K562 (cell line): ENCODE measurements around the gene TFPT. TPM values are rescaled to one million over a fixed set of nuclear protein-coding genes. Genes with fewer than 3 reads are reported as not detected.

ENCODE experiments used
- ATAC-seq: fragments of 200-7000 bp; cut with Tn5 transposase; 3 replicates; pipeline ENCODE4 v1.9.1; 2020; ENCODE audit warnings: moderate library complexity
- BruUV-seq: library from RNA; stranded (reverse); fragments of 400-500 nt; replicated peaks from 2 replicates; lab custom pipeline; 2021; lab: Mats Ljungman, UMichigan
- CTCF ChIA-PET: fragments of 300-600 bp; formaldehyde crosslinking; extraction: SDS; loops from one replicate; lab custom pipeline; 2021; ENCODE audit warnings: low intra/inter-chr PET ratio; lab: Yijun Ruan, JAX
- POLR2A ChIA-PET: fragments of 300-600, 350-650 bp; sonication (Branson Sonifier 250); formaldehyde crosslinking; extraction: SDS; loops from one replicate; lab custom pipeline; 2021; ENCODE audit warnings: antibody characterized with exemption, inconsistent platforms; lab: Yijun Ruan, JAX
- DNase-seq, 4 experiments: peaks; one replicate each; pipeline versions ENCODE4 v3.0.0 to v3.0.0-alpha.2; 2011 to 2018; ENCODE audit warnings: low spot score in 3 of 4, mixed read lengths in 3 of 4; ENCODE audit errors: extremely low read depth in 1 of 4
- FAIRE-seq: peaks from 2 replicates; lab custom pipeline; 2011; peaks lifted over from hg19 to GRCh38; lab: Jason Lieb, UNC
- H2AFZ ChIP-seq: 2 replicates; pipeline ENCODE4 v1.6.0; 2011; ENCODE audit warnings: low read depth, low read length, control low read depth, inconsistent platforms
- H3K27ac ChIP-seq: fragments of 200-600 bp; 3 replicates; pipeline ENCODE4 v1.8.0; 2011; ENCODE audit warnings: low read depth, mild to moderate bottlenecking, control low read depth, inconsistent platforms, low read length, moderate library complexity, mixed read lengths; ENCODE audit errors: extremely low read depth
- H3K27me3 ChIP-seq, 2 experiments: fragments of 300-600 bp in 1 of 2; 2 replicates in 1 of 2; 3 replicates in 1 of 2; pipeline versions ENCODE4 v1.6.0 to v1.8.0; 2011; ENCODE audit warnings: inconsistent platforms in 2 of 2, low read length in 2 of 2, mild to moderate bottlenecking in 1 of 2, mixed read lengths in 1 of 2, moderate library complexity in 1 of 2; ENCODE audit not compliant: control insufficient read depth in 2 of 2, insufficient read depth in 2 of 2
- H3K36me3 ChIP-seq: fragments of 300-600 bp; 3 replicates; pipeline ENCODE4 v1.8.0; 2011; ENCODE audit warnings: mild to moderate bottlenecking, low read length, inconsistent platforms; ENCODE audit not compliant: control insufficient read depth, insufficient read depth
- H3K4me1 ChIP-seq, 2 experiments: fragments of 200-600 bp in 1 of 2; replicated peaks in 1 of 2; 2 replicates in 1 of 2; 3 replicates in 1 of 2; pipeline versions ENCODE4 v1.5.1 to v1.8.0; 2011; ENCODE audit warnings: inconsistent platforms in 2 of 2, low read length in 2 of 2, mild to moderate bottlenecking in 1 of 2, mixed read lengths in 1 of 2, moderate library complexity in 1 of 2; ENCODE audit not compliant: control insufficient read depth in 2 of 2, insufficient read depth in 2 of 2
- H3K4me2 ChIP-seq: 2 replicates; pipeline ENCODE4 v1.6.1; 2011; ENCODE audit warnings: low read length, control low read depth, inconsistent platforms, mixed read lengths; ENCODE audit not compliant: insufficient read depth
- H3K4me3 ChIP-seq: fragments of 200-600 bp; sonication (generic), shearing (Covaris generic); 2 replicates; pipeline ENCODE4 v1.5.1; 2016; ENCODE audit warnings: control low read depth, inconsistent platforms
- H3K79me2 ChIP-seq: fragments of 200-600 bp; 3 replicates; pipeline ENCODE4 v1.8.0; 2011; ENCODE audit warnings: low read length, inconsistent platforms; ENCODE audit not compliant: control insufficient read depth, insufficient read depth
- H3K9ac ChIP-seq, 2 experiments: 2 replicates each; pipeline versions ENCODE4 v1.6.0 to v1.6.1; 2011; ENCODE audit warnings: low read depth in 2 of 2, low read length in 2 of 2, control low read depth in 1 of 2, inconsistent platforms in 1 of 2, mild to moderate bottlenecking in 1 of 2, mixed read lengths in 1 of 2; ENCODE audit not compliant: insufficient read depth in 1 of 2
- H3K9me1 ChIP-seq: one replicate; pipeline ENCODE4 v1.6.0; 2011; ENCODE audit warnings: inconsistent platforms, mild to moderate bottlenecking, low read length, moderate library complexity; ENCODE audit not compliant: control insufficient read depth, insufficient read depth
- H3K9me3 ChIP-seq: replicated peaks from 2 replicates; pipeline ENCODE4 v1.5.1; 2011; ENCODE audit warnings: low read depth, low read length, inconsistent platforms; ENCODE audit not compliant: control insufficient read depth, insufficient read depth
- H4K20me1 ChIP-seq: replicated peaks from 2 replicates; pipeline ENCODE4 v1.6.1; 2011; ENCODE audit warnings: low read length, inconsistent platforms, mixed read lengths; ENCODE audit not compliant: control insufficient read depth, insufficient read depth
- CHD1 ChIP-seq: fragments of 200-600 bp; sonication (generic); IDR thresholded peaks from one replicate; pipeline ENCODE4 v1.6.1; 2012; ENCODE audit warnings: mild to moderate bottlenecking, moderate library complexity, low read length, inconsistent platforms
- CREB1 ChIP-seq, 2 experiments: sonication (generic) in 1 of 2; formaldehyde crosslinking in 1 of 2; IDR thresholded peaks; 2 replicates each; pipeline versions ENCODE4 v1.6.1 to v1.8.0; 2012 to 2022; ENCODE audit warnings: inconsistent platforms in 1 of 2, mild to moderate bottlenecking in 1 of 2, missing genetic modification reagents in 1 of 2, moderate library complexity in 1 of 2
- ILF3 ChIP-seq: fragments of 450-650 bp; IDR thresholded peaks from 2 replicates; pipeline ENCODE4 v1.6.1; 2018; ENCODE audit warnings: antibody characterized with exemption, mild to moderate bottlenecking, moderate library complexity, borderline replicate concordance
- KDM5B ChIP-seq: fragments of 200-600 bp; sonication (generic); IDR thresholded peaks from 2 replicates; pipeline ENCODE4 v1.6.1; 2012; ENCODE audit warnings: low read depth, mild to moderate bottlenecking, moderate library complexity, low read length, control low read depth, inconsistent platforms; ENCODE audit not compliant: insufficient replicate concordance
- KLF10 ChIP-seq: fragments of 250-450 bp; sonication (Bioruptor Pico); IDR thresholded peaks from 2 replicates; pipeline ENCODE4 v1.6.1; 2021; ENCODE audit warnings: matching md5 sums
- NBN ChIP-seq: fragments of 450-650 bp; IDR thresholded peaks from 2 replicates; pipeline ENCODE4 v1.6.1; 2016; ENCODE audit warnings: low read depth, mild to moderate bottlenecking
- NCOA1 ChIP-seq: fragments of 450-650 bp; IDR thresholded peaks from 2 replicates; pipeline ENCODE4 v1.6.1; 2016; ENCODE audit warnings: low read depth
- PPARD ChIP-seq: fragments of 250-450 bp; sonication (Bioruptor Pico); IDR thresholded peaks from 2 replicates; pipeline ENCODE4 v1.8.0; 2022; ENCODE audit warnings: inconsistent platforms, mild to moderate bottlenecking, moderate library complexity
- PRMT5 ChIP-seq: sonication (generic); formaldehyde crosslinking; IDR thresholded peaks from 2 replicates; pipeline ENCODE4 v1.5.0; 2020; ENCODE audit warnings: missing genetic modification reagents
- SIN3A ChIP-seq, 2 experiments: fragments of 150-350 bp in 1 of 2; IDR thresholded peaks; 2 replicates each; pipeline ENCODE4 v1.6.1; 2011 to 2016; ENCODE audit warnings: borderline replicate concordance in 2 of 2, low read depth in 2 of 2, low read length in 2 of 2, mild to moderate bottlenecking in 2 of 2, moderate library complexity in 2 of 2; ENCODE audit not compliant: control insufficient read depth in 1 of 2
- STAT5B ChIP-seq: fragments of 250-450 bp; sonication (Bioruptor Pico); IDR thresholded peaks from 2 replicates; pipeline ENCODE4 v1.8.0; 2021; ENCODE audit warnings: mild to moderate bottlenecking, inconsistent platforms
- TAF7 ChIP-seq: fragments of 450-650 bp; IDR thresholded peaks from 2 replicates; pipeline ENCODE4 v1.6.1; 2016; ENCODE audit warnings: missing genetic modification characterization, missing compliant biosample characterization
- U2AF2 ChIP-seq: fragments of 200-400 bp; formaldehyde crosslinking; optimal IDR thresholded peaks from 2 replicates; pipeline ENCODE3; 2017; ENCODE audit warnings: low read depth, mild to moderate bottlenecking, low read length
- ZKSCAN8 ChIP-seq: fragments of 200-800 bp; sonication (Bioruptor generic); IDR thresholded peaks from 2 replicates; pipeline ENCODE4 v1.6.1; 2016; ENCODE audit warnings: missing genetic modification characterization, missing compliant biosample characterization
- WGBS: fragments of 100-300 bp; shearing (Covaris generic); methylation state at CpG from one replicate; pipeline ENCODE4 v1.1.6; 2016; ENCODE audit warnings: low coverage, mixed read lengths; ENCODE audit not compliant: insufficient coverage; ENCODE audit errors: missing lambda C conversion rate; 5-methylcytosine and 5-hydroxymethylcytosine counted together
- in situ Hi-C: fragments of 300-500 bp; cut with MboI; formaldehyde crosslinking; loops from 4 replicates; pipeline ENCODE4 v1.15.0; 2018; ENCODE audit warnings: inconsistent platforms, mixed read lengths
- intact Hi-C: fragments of 100-400 bp; cut with micrococcal nuclease; formaldehyde crosslinking; loops from 2 replicates; pipeline ENCODE4 v1.14.2; 2022
- polyA plus RNA-seq, 8 experiments: library from polyadenylated mRNA; depleted of rRNA in 4 of 8; stranded (reverse) in 5 of 8; unstranded in 3 of 8; fragments of >200 nt; fragmentation: Nextera tagmentation in 2 of 8; fragmentation: Illumina TruSeq in 1 of 8; extraction: Ambion mirVana in 2 of 8; extraction: Trizol in 1 of 8; gene quantifications; 2 replicates each; pipeline versions ENCODE4 v1.2.1 to v1.2.3, GENCODE V29; 2011 to 2014; ENCODE audit warnings: inconsistent platforms in 1 of 8, missing spikeins in 1 of 8
- total RNA-seq, 7 experiments: library from RNA; depleted of rRNA in 6 of 7; stranded (reverse); fragments of >200 nt in 6 of 7; fragmentation: Illumina TruSeq in 2 of 7; extraction: Trizol in 2 of 7; gene quantifications; 2 replicates each; pipeline versions ENCODE4 v1.2.1 to v1.2.3, GENCODE V29; 2011 to 2021; ENCODE audit warnings: low replicate concordance in 1 of 7
- TF ChIP-seq, protein P1 (sequence below), 2 experiments: fragments of 150-350 bp in 1 of 2; IDR thresholded peaks; 2 replicates each; pipeline ENCODE4 v1.6.1; 2012 to 2016; ENCODE audit warnings: low read depth in 2 of 2, low read length in 2 of 2, mild to moderate bottlenecking in 1 of 2, moderate library complexity in 1 of 2
- TF ChIP-seq, protein P2 (sequence below): fragments of 250-450 bp; sonication (Bioruptor Pico); IDR thresholded peaks from 2 replicates; pipeline ENCODE4 v1.8.0; 2021; ENCODE audit warnings: moderate library complexity, mild to moderate bottlenecking, inconsistent platforms

TFPT gene
- total and polyA plus RNA-seq, 9 of the 15 experiments (the other 6 are each of a cell fraction or from before 2014, with no cell fraction given): 0.72 to 16.4 (median 9.2) TPM

DNA sequence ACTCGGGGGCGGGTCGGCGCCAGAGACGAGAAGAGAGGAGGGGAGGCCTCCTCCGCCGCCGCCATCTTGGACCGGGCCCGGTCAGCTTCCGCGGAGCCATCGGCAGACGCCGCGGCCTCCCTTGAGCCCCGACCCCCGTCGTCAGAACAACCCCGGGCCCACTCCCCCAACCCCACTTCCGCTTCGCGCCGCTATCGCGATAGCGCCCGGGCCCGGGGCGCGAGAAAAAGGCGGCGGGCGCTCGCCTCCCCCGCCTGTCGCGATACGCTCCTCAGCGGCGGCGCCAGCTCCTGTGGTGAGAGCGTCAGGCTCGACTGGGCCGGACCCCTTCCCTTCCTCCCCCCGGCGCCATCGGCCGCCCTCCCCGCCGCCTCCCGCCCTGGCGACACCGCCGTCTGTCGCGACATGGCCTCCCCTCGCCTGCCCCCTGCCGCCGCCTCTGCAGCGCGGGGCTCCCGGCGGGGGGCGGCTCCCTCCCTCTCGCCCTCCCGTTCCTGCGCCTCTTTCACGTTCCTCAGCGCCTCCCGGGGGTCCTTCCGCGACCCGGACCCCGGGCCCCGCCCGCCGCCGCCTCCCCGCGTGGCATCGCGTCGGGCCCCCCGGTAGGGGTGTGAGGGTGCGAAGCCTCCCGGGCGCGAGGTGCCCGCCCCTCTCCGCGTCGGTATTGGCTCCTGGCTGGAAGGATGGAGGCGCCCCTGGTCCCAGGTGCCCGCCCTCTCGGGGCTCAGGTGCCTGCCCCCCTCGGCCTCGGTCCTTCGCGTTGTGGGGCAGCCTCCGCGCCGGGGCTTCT lies 22.4 kb upstream of the TFPT start, which contains the start of gene CNOT3:
TSS of gene CNOT3 (plus strand) at position 64 of the 790 bp plus-strand sequence. CDS start 5,217 bp downstream, outside the sequence.
- H4K20me1 ChIP-seq: peaks cover 26% of the 10 kb centered on the region
- H3K9me1 ChIP-seq: peaks cover 16% of the 10 kb centered on the region
- ATAC-seq (no peak), FAIRE-seq (no peak), DNase-seq (peak; percentile 26 to 78 (median 56))
- peaks cover 52% of the 10 kb centered on the region for H3K79me2 ChIP-seq
- peaks cover 42% of the 10 kb centered on the region for H3K36me3 ChIP-seq
- 0% methylated on average over 26 of the region's 103 CpGs for WGBS
- H3K9ac ChIP-seq: peak within 1 kb of the TSS; percentile 97
- peaks cover 14 to 23% of the 10 kb centered on the region in 2 experiments; a peak in 4 of 5 replicates for H3K4me1 ChIP-seq
- ChIA-PET POLR2A (interaction anchor here (0.7 to 3.1 kb wide), 18 partner anchors 11 to 986 kb away, joined by 3 to 29 read pairs (median 6); partner anchors contain the start of genes LENG1, LILRB5, MBOAT7 and PRPF31), CTCF (no interaction called here)
- H3K9me3 ChIP-seq: no peaks in the 10 kb centered on the region
- no TSS peak for BruUV-seq
- in situ Hi-C loops (no loop called here), intact Hi-C loops (loop anchor here (1.0 to 2.0 kb wide), 3 partner anchors 21 to 63 kb away; partner anchors contain the start of genes LENG1, PRPF31, RPS9 and TFPT)
- peak within 1 kb of the TSS; percentile 100 for H3K4me2 ChIP-seq
- H3K4me3 ChIP-seq: peak within 1 kb of the TSS; percentile 93
- no peaks in the 10 kb centered on the region for H3K27me3 ChIP-seq
- peak within 1 kb of the TSS; percentile 97 for H3K27ac ChIP-seq
- peak within 1 kb of the TSS; percentile 92 for H2AFZ ChIP-seq
- TF ChIP-seq, protein P1, sequence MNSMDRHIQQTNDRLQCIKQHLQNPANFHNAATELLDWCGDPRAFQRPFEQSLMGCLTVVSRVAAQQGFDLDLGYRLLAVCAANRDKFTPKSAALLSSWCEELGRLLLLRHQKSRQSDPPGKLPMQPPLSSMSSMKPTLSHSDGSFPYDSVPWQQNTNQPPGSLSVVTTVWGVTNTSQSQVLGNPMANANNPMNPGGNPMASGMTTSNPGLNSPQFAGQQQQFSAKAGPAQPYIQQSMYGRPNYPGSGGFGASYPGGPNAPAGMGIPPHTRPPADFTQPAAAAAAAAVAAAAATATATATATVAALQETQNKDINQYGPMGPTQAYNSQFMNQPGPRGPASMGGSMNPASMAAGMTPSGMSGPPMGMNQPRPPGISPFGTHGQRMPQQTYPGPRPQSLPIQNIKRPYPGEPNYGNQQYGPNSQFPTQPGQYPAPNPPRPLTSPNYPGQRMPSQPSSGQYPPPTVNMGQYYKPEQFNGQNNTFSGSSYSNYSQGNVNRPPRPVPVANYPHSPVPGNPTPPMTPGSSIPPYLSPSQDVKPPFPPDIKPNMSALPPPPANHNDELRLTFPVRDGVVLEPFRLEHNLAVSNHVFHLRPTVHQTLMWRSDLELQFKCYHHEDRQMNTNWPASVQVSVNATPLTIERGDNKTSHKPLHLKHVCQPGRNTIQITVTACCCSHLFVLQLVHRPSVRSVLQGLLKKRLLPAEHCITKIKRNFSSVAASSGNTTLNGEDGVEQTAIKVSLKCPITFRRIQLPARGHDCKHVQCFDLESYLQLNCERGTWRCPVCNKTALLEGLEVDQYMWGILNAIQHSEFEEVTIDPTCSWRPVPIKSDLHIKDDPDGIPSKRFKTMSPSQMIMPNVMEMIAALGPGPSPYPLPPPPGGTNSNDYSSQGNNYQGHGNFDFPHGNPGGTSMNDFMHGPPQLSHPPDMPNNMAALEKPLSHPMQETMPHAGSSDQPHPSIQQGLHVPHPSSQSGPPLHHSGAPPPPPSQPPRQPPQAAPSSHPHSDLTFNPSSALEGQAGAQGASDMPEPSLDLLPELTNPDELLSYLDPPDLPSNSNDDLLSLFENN (IDR thresholded peaks at IDR 0.05; ENCODE audit: low read depth in 2 of 2, low read length in 2 of 2): no peak
- TF ChIP-seq ZKSCAN8 (CRISPR knock-in tag) (no peak), PRMT5 (no peak), NCOA1 (no peak), STAT5B (CRISPR knock-in tag) (no peak), CHD1 (peak; percentile 94), NBN (0 out of 2 replicates have a peak, but pooled peaks have one; percentile 50), KDM5B (peak; percentile 76), PPARD (CRISPR knock-in tag) (no peak), CREB1 (IDR thresholded peaks at IDR 0.05) (no peak), CREB1 (CRISPR knock-in tag; IDR thresholded peaks at IDR 0.05) (no peak), SIN3A (IDR thresholded peaks at IDR 0.05; ENCODE audit: borderline replicate concordance in 2 of 2, control insufficient read depth in 1 of 2, low read depth in 2 of 2, low read length in 2 of 2) (peak in 1 of 2 experiments; percentile 1; a peak in 1 of 4 replicates), TAF7 (tag) (peak; percentile 48; the same call in 1 of the 2 replicates), ILF3 (no peak), KLF10 (no peak), U2AF2 (no peak)
- TF ChIP-seq, protein P2, sequence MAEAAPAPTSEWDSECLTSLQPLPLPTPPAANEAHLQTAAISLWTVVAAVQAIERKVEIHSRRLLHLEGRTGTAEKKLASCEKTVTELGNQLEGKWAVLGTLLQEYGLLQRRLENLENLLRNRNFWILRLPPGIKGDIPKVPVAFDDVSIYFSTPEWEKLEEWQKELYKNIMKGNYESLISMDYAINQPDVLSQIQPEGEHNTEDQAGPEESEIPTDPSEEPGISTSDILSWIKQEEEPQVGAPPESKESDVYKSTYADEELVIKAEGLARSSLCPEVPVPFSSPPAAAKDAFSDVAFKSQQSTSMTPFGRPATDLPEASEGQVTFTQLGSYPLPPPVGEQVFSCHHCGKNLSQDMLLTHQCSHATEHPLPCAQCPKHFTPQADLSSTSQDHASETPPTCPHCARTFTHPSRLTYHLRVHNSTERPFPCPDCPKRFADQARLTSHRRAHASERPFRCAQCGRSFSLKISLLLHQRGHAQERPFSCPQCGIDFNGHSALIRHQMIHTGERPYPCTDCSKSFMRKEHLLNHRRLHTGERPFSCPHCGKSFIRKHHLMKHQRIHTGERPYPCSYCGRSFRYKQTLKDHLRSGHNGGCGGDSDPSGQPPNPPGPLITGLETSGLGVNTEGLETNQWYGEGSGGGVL (CRISPR knock-in tag): no peak
